HCT116 (cell line): Measurements from ENCODE around the gene BTN1A1. TPM values are rescaled to one million over a fixed set of nuclear protein-coding genes. Genes with fewer than 3 reads are reported as not detected.
"Not testable (repeated sequence)": the region's sequence is repeated elsewhere in the genome, so short reads cannot be mapped to it uniquely, and the experiment has no call there.

Experiments used
- ATAC-seq: fragments of 200-7000 bp; cut with Tn5 transposase; 2 replicates; pipeline ENCODE4 v1.9.1; 2020; ENCODE audit warnings: mild to moderate bottlenecking, moderate library complexity
- BruUV-seq: library from RNA; stranded (reverse); fragments of 400-500 nt; replicated peaks from 2 replicates; lab custom pipeline; 2021; lab: Mats Ljungman, UMichigan
- CTCF ChIA-PET: fragments of 300-600 bp; sonication (Branson Sonifier 250); formaldehyde crosslinking; loops from one replicate; lab custom pipeline; 2021; ENCODE audit warnings: antibody characterized with exemption; lab: Charles Lee
- POLR2A ChIA-PET: fragments of 300-600, 350-600 bp; sonication (Branson Sonifier 250); formaldehyde crosslinking; loops from one replicate; lab custom pipeline; 2021; ENCODE audit warnings: antibody characterized with exemption; lab: Charles Lee
- RAD21 ChIA-PET, 2 experiments: fragments of 300-600 bp; sonication (Branson Sonifier 250); formaldehyde crosslinking; loops; one replicate each; lab custom pipeline; 2023; ENCODE audit warnings: low total read pairs in 2 of 2; ENCODE audit not compliant: uncharacterized antibody in 2 of 2, unreplicated experiment in 2 of 2, low non-redundant PET in 1 of 2; lab: Charles Lee
- DNase-seq: peaks from one replicate; pipeline ENCODE4 v3.0.0-alpha.2; 2010; ENCODE audit warnings: low read depth, low spot score
- H2AFZ ChIP-seq: fragments of 200-600 bp; shearing (Covaris generic), sonication (generic); 2 replicates; pipeline ENCODE4 v1.6.1; 2017; ENCODE audit warnings: low read depth, mixed run types, mixed read lengths, antibody characterized with exemption, low read length; ENCODE audit not compliant: poor library complexity, severe bottlenecking
- H3K27ac ChIP-seq: 2 replicates; pipeline ENCODE4 v1.5.1; 2012; ENCODE audit warnings: low read depth, low read length
- H3K27me3 ChIP-seq: fragments of 200-600 bp; sonication (generic); 2 replicates; pipeline ENCODE4 v1.6.1; 2016; ENCODE audit warnings: mixed run types, low read length, mixed read lengths; ENCODE audit not compliant: insufficient read depth
- H3K36me3 ChIP-seq, 2 experiments: fragments of 200-500 bp in 1 of 2; fragments of 200-600 bp in 1 of 2; sonication (Bioruptor generic) in 1 of 2; sonication (generic) in 1 of 2; 2 replicates each; pipeline versions ENCODE4 v1.5.1 to v1.6.1; 2014 to 2016; ENCODE audit warnings: low read length in 2 of 2, inconsistent platforms in 1 of 2, mixed read lengths in 1 of 2, mixed run types in 1 of 2; ENCODE audit not compliant: insufficient read depth in 2 of 2, control insufficient read depth in 1 of 2
- H3K4me1 ChIP-seq, 2 experiments: fragments of 200-600 bp in 1 of 2; sonication (generic) in 1 of 2; 2 replicates each; pipeline versions ENCODE4 v1.5.1 to v1.6.1; 2012 to 2017; ENCODE audit warnings: low read length in 2 of 2, inconsistent platforms in 1 of 2, mild to moderate bottlenecking in 1 of 2, mixed read lengths in 1 of 2, mixed run types in 1 of 2, moderate library complexity in 1 of 2; ENCODE audit not compliant: insufficient read depth in 2 of 2, control insufficient read depth in 1 of 2
- H3K4me2 ChIP-seq: fragments of 200-600 bp; sonication (generic); 2 replicates; pipeline ENCODE4 v1.6.1; 2017; ENCODE audit warnings: mixed run types, low read length, mixed read lengths
- H3K4me3 ChIP-seq, 2 experiments: fragments of 200-600 bp in 1 of 2; sonication (generic) in 1 of 2; replicated peaks in 1 of 2; 2 replicates each; pipeline ENCODE4 v1.5.1; 2011 to 2016; ENCODE audit warnings: low read length in 2 of 2, control low read depth in 1 of 2, low read depth in 1 of 2, mild to moderate bottlenecking in 1 of 2, mixed read lengths in 1 of 2, mixed run types in 1 of 2
- H3K79me2 ChIP-seq: fragments of 200-600 bp; sonication (generic); 2 replicates; pipeline ENCODE4 v1.6.1; 2017; ENCODE audit warnings: mild to moderate bottlenecking, mixed run types, low read length, moderate library complexity, mixed read lengths; ENCODE audit not compliant: insufficient read depth
- H3K9ac ChIP-seq: fragments of 200-600 bp; sonication (generic); 2 replicates; pipeline ENCODE4 v1.6.1; 2016; ENCODE audit warnings: low read length, mixed read lengths
- H3K9me2 ChIP-seq: fragments of 200-600 bp; sonication (generic), shearing (Covaris generic); 2 replicates; pipeline ENCODE4 v1.6.1; 2017; ENCODE audit warnings: mixed run types, mild to moderate bottlenecking, moderate library complexity; ENCODE audit not compliant: insufficient read depth
- H3K9me3 ChIP-seq, 2 experiments: fragments of 200-500 bp in 1 of 2; fragments of 200-600 bp in 1 of 2; sonication (Bioruptor generic) in 1 of 2; sonication (generic) in 1 of 2; 2 replicates each; pipeline ENCODE4 v1.6.1; 2014 to 2017; ENCODE audit warnings: low read length in 2 of 2, mixed read lengths in 2 of 2, inconsistent platforms in 1 of 2, low read depth in 1 of 2, mild to moderate bottlenecking in 1 of 2, mixed run types in 1 of 2, moderate library complexity in 1 of 2; ENCODE audit not compliant: control insufficient read depth in 1 of 2, insufficient read depth in 1 of 2
- H4K20me1 ChIP-seq: fragments of 200-600 bp; sonication (generic), shearing (Covaris generic); 2 replicates; pipeline ENCODE4 v1.6.1; 2017; ENCODE audit warnings: mixed run types, mild to moderate bottlenecking, moderate library complexity; ENCODE audit not compliant: insufficient read depth
- CBX3 ChIP-seq: IDR thresholded peaks from 2 replicates; pipeline ENCODE4 v1.6.1; 2012; ENCODE audit warnings: low read depth
- CTCF ChIP-seq, 3 experiments: fragments of 200-600 bp in 1 of 3; sonication (generic) in 1 of 3; IDR thresholded peaks in 2 of 3; conservative IDR thresholded peaks in 1 of 3; 2 replicates each; pipeline ENCODE4 v1.5.1; 2012 to 2017; ENCODE audit warnings: low read depth in 2 of 3, low read length in 2 of 3, antibody characterized with exemption in 1 of 3, borderline replicate concordance in 1 of 3, control low read depth in 1 of 3, mild to moderate bottlenecking in 1 of 3, mixed read lengths in 1 of 3, mixed run types in 1 of 3, moderate library complexity in 1 of 3; ENCODE audit not compliant: insufficient read depth in 1 of 3
- POLR2A ChIP-seq: IDR thresholded peaks from 2 replicates; pipeline ENCODE4 v1.7.0; 2011; ENCODE audit warnings: borderline replicate concordance; ENCODE audit not compliant: insufficient read depth, insufficient read length; ENCODE audit errors: extremely low read depth
- POLR2AphosphoS5 ChIP-seq: IDR thresholded peaks from 2 replicates; pipeline ENCODE4 v1.6.1; 2011; ENCODE audit warnings: mild to moderate bottlenecking, low read depth, low read length, moderate library complexity
- YY1 ChIP-seq: IDR thresholded peaks from 2 replicates; pipeline ENCODE4 v1.6.1; 2011; ENCODE audit warnings: low read length, low read depth, moderate library complexity, mild to moderate bottlenecking; ENCODE audit not compliant: insufficient replicate concordance; ENCODE audit errors: extremely low read depth
- ZBTB33 ChIP-seq: IDR thresholded peaks from 2 replicates; pipeline ENCODE4 v1.6.1; 2011; ENCODE audit warnings: mild to moderate bottlenecking, low read length, moderate library complexity; ENCODE audit not compliant: insufficient replicate concordance; ENCODE audit errors: extremely low read depth
- ZFX ChIP-seq: fragments of 450-650 bp; IDR thresholded peaks from 2 replicates; pipeline ENCODE4 v1.6.1; 2017
- ZNF274 ChIP-seq: fragments of 200-500 bp; sonication (Bioruptor generic); IDR thresholded peaks from 2 replicates; pipeline ENCODE4 v1.6.1; 2014; ENCODE audit warnings: mild to moderate bottlenecking, low read depth, low read length, inconsistent platforms
- intact Hi-C: fragments of 100-400 bp; cut with micrococcal nuclease; formaldehyde crosslinking; loops from 2 replicates; pipeline ENCODE4 v1.10.0; 2022
- total RNA-seq: library from RNA; stranded (reverse); gene quantifications from one replicate; pipeline ENCODE4 v1.2.1, GENCODE V29; 2021; ENCODE audit not compliant: unreplicated experiment

BTN1A1 gene
- total RNA-seq, 1 experiment from 2014 or later, result 0.32 TPM

GRCh38 chr6:26502626-26503025 is 2.5 kb downstream of the BTN1A1 start (continued):
- TF ChIP-seq ZFX, result no peak
- no peak for TF ChIP-seq ZBTB33

GRCh38 chr6:26507658-26508057 is 7.6 kb downstream of the BTN1A1 start:
- no peak overlapping the region for H3K9ac ChIP-seq
- no peaks in the 10 kb centered on the region for H3K36me3 ChIP-seq
- no peak overlapping the region for H3K4me3 ChIP-seq
- H3K79me2 ChIP-seq, result no peaks in the 10 kb centered on the region
- no peaks in the 10 kb centered on the region for H3K27me3 ChIP-seq
- no peaks in the 10 kb centered on the region for H4K20me1 ChIP-seq
- no peaks in the 10 kb centered on the region for H3K9me3 ChIP-seq
- ATAC-seq (no peak), DNase-seq (no peak)
- H3K4me2 ChIP-seq, result no peak overlapping the region
- CTCF ChIA-PET, result no interaction called here
- TF ChIP-seq CTCF (IDR thresholded peaks at IDR 0.05 in 2 of 3, conservative IDR thresholded peaks at IDR 0.05 in 1 of 3; ENCODE audit: borderline replicate concordance in 1 of 3, insufficient read depth in 1 of 3, low read depth in 2 of 3, low read length in 2 of 3) (no peak), ZFX (no peak), POLR2A (no peak), YY1 (no peak), ZNF274 (no peak), CBX3 (no peak), POLR2AphosphoS5 (no peak), ZBTB33 (no peak)
- POLR2A ChIA-PET, result no interaction called here
- BruUV-seq, result no TSS peak
- no peak overlapping the region for H3K27ac ChIP-seq
- intact Hi-C loops, result no loop called here
- peaks cover 0 to 10% of the 10 kb centered on the region in 2 experiments; a peak in 2 of 4 replicates for H3K4me1 ChIP-seq
- no peaks in the 10 kb centered on the region; the same call in 1 of the 2 replicates for H3K9me2 ChIP-seq
- H2AFZ ChIP-seq, result no peak overlapping the region
- RAD21 ChIA-PET, result no interaction called here

GRCh38 chr6:26511033-26511432 is 10.9 kb downstream of the BTN1A1 start:
- H3K36me3 ChIP-seq, H3K79me2 ChIP-seq, RAD21 ChIA-PET, H3K9ac ChIP-seq, H3K9me2 ChIP-seq, H3K27ac ChIP-seq, H3K4me3 ChIP-seq, H3K9me3 ChIP-seq, H3K27me3 ChIP-seq, H4K20me1 ChIP-seq, BruUV-seq, intact Hi-C loops, POLR2A ChIA-PET, CTCF ChIA-PET, H2AFZ ChIP-seq, DNase-seq, H3K4me1 ChIP-seq: not testable (repeated sequence)
- H3K4me2 ChIP-seq, result peak overlapping the region; percentile 5; the same call in 1 of the 2 replicates
- ATAC-seq, result peak; percentile 63
